HepG2 (cell line): ENCODE results near the gene RNU7-1. TPM values are rescaled to one million over a fixed set of nuclear protein-coding genes. Genes with fewer than 3 reads are reported as not detected.

Experiments used
- ARHGAP35 ChIP-seq: sonication (generic); formaldehyde crosslinking; IDR thresholded peaks from 2 replicates; pipeline ENCODE4 v1.9.0; 2022; ENCODE audit warnings: mild to moderate bottlenecking, inconsistent platforms, moderate library complexity, missing genetic modification reagents, borderline replicate concordance
- ASH2L ChIP-seq: fragments of 300-600, 200-600 bp; sonication (generic); IDR thresholded peaks from 2 replicates; pipeline ENCODE4 v1.7.0; 2017; ENCODE audit warnings: low read depth, mild to moderate bottlenecking, moderate library complexity, mixed read lengths, low read length; ENCODE audit not compliant: insufficient read length
- DNMT1 ChIP-seq: sonication (generic); formaldehyde crosslinking; IDR thresholded peaks from 2 replicates; pipeline ENCODE4 v1.5.1; 2020; ENCODE audit warnings: mild to moderate bottlenecking, missing genetic modification reagents
- HOXA7 ChIP-seq: sonication (generic); formaldehyde crosslinking; IDR thresholded peaks from 2 replicates; pipeline ENCODE4 v1.8.1; 2022; ENCODE audit warnings: mild to moderate bottlenecking, missing genetic modification reagents, moderate library complexity
- JDP2 ChIP-seq: sonication (generic); formaldehyde crosslinking; IDR thresholded peaks from 2 replicates; pipeline ENCODE4 v1.8.1; 2022; ENCODE audit warnings: missing genetic modification reagents, borderline replicate concordance
- PITX1 ChIP-seq: sonication (generic); formaldehyde crosslinking; IDR thresholded peaks from 2 replicates; pipeline ENCODE4 v1.5.1; 2020; ENCODE audit warnings: mild to moderate bottlenecking, missing genetic modification reagents
- RFX1 ChIP-seq: fragments of 450-650 bp; IDR thresholded peaks from 2 replicates; pipeline ENCODE4 v1.6.1; 2017
- SP4 ChIP-seq: sonication (generic); formaldehyde crosslinking; IDR thresholded peaks from 2 replicates; pipeline ENCODE4 v1.8.1; 2023; ENCODE audit warnings: mild to moderate bottlenecking, missing genetic modification reagents
- YEATS4 ChIP-seq: sonication (generic); formaldehyde crosslinking; IDR thresholded peaks from 2 replicates; pipeline ENCODE4 v1.4.0; 2020; ENCODE audit warnings: missing genetic modification reagents, borderline replicate concordance
- ZEB1 ChIP-seq: IDR thresholded peaks from 2 replicates; pipeline ENCODE4 v1.6.1; 2012; ENCODE audit warnings: mild to moderate bottlenecking, low read depth, inconsistent platforms; ENCODE audit not compliant: insufficient replicate concordance
- ZNF251 ChIP-seq: sonication (generic); formaldehyde crosslinking; IDR thresholded peaks from 2 replicates; pipeline ENCODE4 v1.9.0; 2021; ENCODE audit warnings: mild to moderate bottlenecking, missing genetic modification reagents
- ZNF883 ChIP-seq: sonication (generic); formaldehyde crosslinking; IDR thresholded peaks from 2 replicates; pipeline ENCODE4 v1.5.1; 2020; ENCODE audit warnings: mild to moderate bottlenecking, missing genetic modification reagents; ENCODE audit errors: not compliant biosample characterization
- polyA plus RNA-seq, 8 experiments: library from polyadenylated mRNA; depleted of rRNA in 3 of 8; stranded (reverse) in 7 of 8; unstranded in 1 of 8; fragments of >200 nt; fragmentation: Illumina TruSeq in 4 of 8; extraction: Trizol in 4 of 8; gene quantifications; 2 replicates each; pipeline versions ENCODE4 v1.2.1 to v1.2.3, GENCODE V29; 2011 to 2016; ENCODE audit warnings: low read depth in 4 of 8, missing spikeins in 1 of 8, mixed read lengths in 1 of 8; ENCODE audit not compliant: insufficient read depth in 1 of 8
- total RNA-seq, 5 experiments: library from RNA; depleted of rRNA; stranded (reverse); fragments of >200 nt; fragmentation: Illumina TruSeq; extraction: Trizol; gene quantifications; 2 replicates each; pipeline ENCODE4 v1.2.3, GENCODE V29; 2016; ENCODE audit warnings: low read depth in 1 of 5
- TF ChIP-seq, protein P1 (sequence below): sonication (generic); formaldehyde crosslinking; IDR thresholded peaks from one replicate; pipeline ENCODE4 v1.5.1; 2020; ENCODE audit warnings: mild to moderate bottlenecking, missing genetic modification reagents; ENCODE audit errors: not compliant biosample characterization
- TF ChIP-seq, protein P2 (sequence below): sonication (generic); formaldehyde crosslinking; IDR thresholded peaks from 2 replicates; pipeline ENCODE4 v1.9.0; 2021; ENCODE audit warnings: missing genetic modification reagents, mild to moderate bottlenecking, borderline replicate concordance
- TF ChIP-seq, protein P3 (sequence below): sonication (generic); formaldehyde crosslinking; IDR thresholded peaks from 2 replicates; pipeline ENCODE4 v1.4.0; 2020; ENCODE audit warnings: mild to moderate bottlenecking, missing genetic modification reagents
- TF ChIP-seq, protein P4 (sequence below): IDR thresholded peaks from 2 replicates; pipeline ENCODE4 v1.6.1; 2016; ENCODE audit warnings: missing genetic modification reagents, missing compliant biosample characterization

RNU7-1 gene
- total and polyA plus RNA-seq, 2 of the 13 experiments (the other 11 are each of a cell fraction or from before 2014, with no cell fraction given): not detected

DNA sequence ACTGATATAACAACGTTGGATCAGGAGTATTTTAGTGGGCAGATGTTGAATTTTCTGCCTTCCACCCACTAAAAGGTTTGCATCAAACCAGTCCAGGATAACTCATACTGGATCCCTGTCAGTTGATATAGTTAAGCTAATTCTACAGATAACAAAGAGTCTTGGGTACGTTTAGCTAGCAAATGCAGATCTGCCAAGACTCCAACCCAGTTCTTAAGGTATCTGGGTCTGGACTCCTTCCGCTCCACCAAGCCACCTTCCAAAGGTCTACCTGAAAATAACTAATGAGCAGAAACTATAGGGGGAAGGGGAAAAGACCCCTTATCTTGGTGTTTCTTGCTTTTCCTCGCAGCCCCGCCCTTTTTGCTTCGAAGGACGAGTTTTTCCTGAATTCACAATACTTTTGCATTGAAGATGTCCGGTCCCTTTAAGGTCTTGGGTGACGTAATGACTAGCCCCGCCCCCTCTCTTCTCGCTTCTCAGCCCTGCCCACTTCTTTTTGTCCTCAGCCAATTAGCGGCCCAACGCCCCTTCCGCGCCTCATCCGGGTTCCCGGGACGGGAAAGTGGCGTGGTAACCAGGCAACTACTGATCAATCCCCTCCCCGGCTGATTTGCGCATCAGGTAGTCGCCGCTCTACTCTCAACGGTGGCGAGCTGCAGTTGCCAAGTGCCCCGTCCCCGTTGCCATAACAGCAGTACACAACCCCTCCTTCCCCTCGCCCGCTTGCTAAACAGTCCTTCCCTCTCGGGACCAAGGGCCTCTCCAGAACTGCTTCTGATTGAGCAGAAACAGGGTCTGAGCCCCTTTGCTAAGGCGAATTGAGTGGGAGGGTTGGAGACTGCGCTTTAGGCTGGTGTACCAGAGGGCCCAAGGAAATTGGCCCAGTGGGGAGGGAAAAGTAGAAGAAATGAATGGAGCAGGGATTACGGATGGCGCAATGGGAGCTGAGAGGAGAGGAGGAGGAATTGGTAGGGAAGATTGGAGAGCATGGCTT is 39.0 kb upstream of the RNU7-1 start, which contains the start of gene LRRC23 (continued):
- TF ChIP-seq, protein P1, sequence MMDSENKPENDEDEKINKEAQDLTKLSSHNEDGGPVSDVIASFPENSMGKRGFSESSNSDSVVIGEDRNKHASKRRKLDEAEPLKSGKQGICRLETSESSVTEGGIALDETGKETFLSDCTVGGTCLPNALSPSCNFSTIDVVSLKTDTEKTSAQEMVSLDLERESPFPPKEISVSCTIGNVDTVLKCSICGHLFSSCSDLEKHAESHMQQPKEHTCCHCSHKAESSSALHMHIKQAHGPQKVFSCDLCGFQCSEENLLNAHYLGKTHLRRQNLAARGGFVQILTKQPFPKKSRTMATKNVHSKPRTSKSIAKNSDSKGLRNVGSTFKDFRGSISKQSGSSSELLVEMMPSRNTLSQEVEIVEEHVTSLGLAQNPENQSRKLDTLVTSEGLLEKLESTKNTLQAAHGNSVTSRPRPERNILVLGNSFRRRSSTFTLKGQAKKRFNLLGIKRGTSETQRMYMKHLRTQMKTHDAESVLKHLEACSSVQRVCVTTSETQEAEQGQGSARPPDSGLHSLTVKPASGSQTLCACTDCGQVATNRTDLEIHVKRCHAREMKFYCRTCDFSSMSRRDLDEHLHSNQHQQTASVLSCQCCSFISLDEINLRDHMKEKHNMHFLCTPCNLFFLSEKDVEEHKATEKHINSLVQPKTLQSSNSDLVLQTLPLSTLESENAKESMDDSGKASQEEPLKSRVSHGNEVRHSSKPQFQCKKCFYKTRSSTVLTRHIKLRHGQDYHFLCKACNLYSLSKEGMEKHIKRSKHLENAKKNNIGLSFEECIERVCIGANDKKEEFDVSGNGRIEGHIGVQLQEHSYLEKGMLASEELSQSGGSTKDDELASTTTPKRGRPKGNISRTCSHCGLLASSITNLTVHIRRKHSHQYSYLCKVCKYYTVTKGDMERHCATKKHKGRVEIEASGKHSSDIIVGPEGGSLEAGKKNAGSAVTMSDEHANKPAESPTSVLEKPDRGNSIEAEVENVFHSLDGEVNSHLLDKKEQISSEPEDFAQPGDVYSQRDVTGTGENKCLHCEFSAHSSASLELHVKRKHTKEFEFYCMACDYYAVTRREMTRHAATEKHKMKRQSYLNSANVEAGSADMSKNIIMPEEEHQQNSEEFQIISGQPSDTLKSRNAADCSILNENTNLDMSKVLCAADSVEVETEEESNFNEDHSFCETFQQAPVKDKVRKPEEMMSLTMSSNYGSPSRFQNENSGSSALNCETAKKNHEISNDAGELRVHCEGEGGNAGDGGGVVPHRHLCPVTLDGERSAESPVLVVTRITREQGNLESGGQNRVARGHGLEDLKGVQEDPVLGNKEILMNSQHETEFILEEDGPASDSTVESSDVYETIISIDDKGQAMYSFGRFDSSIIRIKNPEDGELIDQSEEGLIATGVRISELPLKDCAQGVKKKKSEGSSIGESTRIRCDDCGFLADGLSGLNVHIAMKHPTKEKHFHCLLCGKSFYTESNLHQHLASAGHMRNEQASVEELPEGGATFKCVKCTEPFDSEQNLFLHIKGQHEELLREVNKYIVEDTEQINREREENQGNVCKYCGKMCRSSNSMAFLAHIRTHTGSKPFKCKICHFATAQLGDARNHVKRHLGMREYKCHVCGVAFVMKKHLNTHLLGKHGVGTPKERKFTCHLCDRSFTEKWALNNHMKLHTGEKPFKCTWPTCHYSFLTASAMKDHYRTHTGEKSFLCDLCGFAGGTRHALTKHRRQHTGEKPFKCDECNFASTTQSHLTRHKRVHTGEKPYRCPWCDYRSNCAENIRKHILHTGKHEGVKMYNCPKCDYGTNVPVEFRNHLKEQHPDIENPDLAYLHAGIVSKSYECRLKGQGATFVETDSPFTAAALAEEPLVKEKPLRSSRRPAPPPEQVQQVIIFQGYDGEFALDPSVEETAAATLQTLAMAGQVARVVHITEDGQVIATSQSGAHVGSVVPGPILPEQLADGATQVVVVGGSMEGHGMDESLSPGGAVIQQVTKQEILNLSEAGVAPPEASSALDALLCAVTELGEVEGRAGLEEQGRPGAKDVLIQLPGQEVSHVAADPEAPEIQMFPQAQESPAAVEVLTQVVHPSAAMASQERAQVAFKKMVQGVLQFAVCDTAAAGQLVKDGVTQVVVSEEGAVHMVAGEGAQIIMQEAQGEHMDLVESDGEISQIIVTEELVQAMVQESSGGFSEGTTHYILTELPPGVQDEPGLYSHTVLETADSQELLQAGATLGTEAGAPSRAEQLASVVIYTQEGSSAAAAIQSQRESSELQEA: no peak
- TF ChIP-seq ZNF251 (CRISPR knock-in tag): no peak
- peak; percentile 96 for TF ChIP-seq RFX1
- TF ChIP-seq, protein P2, sequence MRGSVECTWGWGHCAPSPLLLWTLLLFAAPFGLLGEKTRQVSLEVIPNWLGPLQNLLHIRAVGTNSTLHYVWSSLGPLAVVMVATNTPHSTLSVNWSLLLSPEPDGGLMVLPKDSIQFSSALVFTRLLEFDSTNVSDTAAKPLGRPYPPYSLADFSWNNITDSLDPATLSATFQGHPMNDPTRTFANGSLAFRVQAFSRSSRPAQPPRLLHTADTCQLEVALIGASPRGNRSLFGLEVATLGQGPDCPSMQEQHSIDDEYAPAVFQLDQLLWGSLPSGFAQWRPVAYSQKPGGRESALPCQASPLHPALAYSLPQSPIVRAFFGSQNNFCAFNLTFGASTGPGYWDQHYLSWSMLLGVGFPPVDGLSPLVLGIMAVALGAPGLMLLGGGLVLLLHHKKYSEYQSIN (CRISPR knock-in tag): no peak
- TF ChIP-seq, protein P3, sequence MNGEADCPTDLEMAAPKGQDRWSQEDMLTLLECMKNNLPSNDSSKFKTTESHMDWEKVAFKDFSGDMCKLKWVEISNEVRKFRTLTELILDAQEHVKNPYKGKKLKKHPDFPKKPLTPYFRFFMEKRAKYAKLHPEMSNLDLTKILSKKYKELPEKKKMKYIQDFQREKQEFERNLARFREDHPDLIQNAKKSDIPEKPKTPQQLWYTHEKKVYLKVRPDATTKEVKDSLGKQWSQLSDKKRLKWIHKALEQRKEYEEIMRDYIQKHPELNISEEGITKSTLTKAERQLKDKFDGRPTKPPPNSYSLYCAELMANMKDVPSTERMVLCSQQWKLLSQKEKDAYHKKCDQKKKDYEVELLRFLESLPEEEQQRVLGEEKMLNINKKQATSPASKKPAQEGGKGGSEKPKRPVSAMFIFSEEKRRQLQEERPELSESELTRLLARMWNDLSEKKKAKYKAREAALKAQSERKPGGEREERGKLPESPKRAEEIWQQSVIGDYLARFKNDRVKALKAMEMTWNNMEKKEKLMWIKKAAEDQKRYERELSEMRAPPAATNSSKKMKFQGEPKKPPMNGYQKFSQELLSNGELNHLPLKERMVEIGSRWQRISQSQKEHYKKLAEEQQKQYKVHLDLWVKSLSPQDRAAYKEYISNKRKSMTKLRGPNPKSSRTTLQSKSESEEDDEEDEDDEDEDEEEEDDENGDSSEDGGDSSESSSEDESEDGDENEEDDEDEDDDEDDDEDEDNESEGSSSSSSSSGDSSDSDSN: peak; percentile 26; the same call in 1 of the 2 replicates
- peak; percentile 68 for TF ChIP-seq ASH2L
- TF ChIP-seq HOXA7 (CRISPR knock-in tag): no peak
- TF ChIP-seq SP4: peak; percentile 91
- TF ChIP-seq PITX1 (CRISPR knock-in tag): peak; percentile 60; the same call in 1 of the 2 replicates
- TF ChIP-seq ARHGAP35 (CRISPR knock-in tag): no peak
- TF ChIP-seq DNMT1: no peak
- no peak for TF ChIP-seq JDP2
- peak; percentile 32 for TF ChIP-seq ZNF883 (CRISPR knock-in tag)
- TF ChIP-seq YEATS4 (CRISPR knock-in tag): peak; percentile 59; the same call in 1 of the 2 replicates
- TF ChIP-seq, protein P4, sequence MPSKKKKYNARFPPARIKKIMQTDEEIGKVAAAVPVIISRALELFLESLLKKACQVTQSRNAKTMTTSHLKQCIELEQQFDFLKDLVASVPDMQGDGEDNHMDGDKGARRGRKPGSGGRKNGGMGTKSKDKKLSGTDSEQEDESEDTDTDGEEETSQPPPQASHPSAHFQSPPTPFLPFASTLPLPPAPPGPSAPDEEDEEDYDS (CRISPR knock-in tag): peak; percentile 57; the same call in 1 of the 2 replicates
- TF ChIP-seq ZEB1: no peak
